ENCODE results near the gene CCDC149. TPM values are rescaled to one million over a fixed set of nuclear protein-coding genes. Genes with fewer than 3 reads are reported as not detected.

Gene CCDC149
- total RNA-seq, 2 experiments from 2014 or later: 0.25 to 0.69 TPM

DNA sequence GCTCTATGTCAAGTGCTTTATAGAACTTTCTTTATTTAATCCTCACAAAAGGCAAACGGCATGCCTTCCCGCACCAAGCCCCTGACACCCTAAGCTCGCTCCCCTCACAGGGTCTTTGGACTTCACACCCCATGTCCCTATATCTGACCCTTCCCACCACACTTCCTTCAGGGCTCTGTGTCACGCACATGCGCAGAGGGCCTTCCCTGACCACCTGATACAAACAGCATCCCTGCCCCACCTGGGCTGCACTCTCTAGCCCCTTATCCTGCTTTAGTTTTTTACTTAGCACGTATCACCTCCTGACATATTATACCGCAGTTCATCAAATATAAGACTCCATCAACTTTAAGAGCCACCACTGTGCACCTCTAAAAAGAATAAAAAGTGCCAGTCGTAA is 67.7 kb downstream of the CCDC149 start:
- ChIA-PET POLR2A (no interaction called here), CTCF (no interaction called here)
- no peak overlapping the region for H3K27ac ChIP-seq (ENCODE audit: low read depth in 1 of 2, low read length in 2 of 2)
- no peak for ATAC-seq (ENCODE audit: poor library complexity)
- H3K9me3 ChIP-seq (ENCODE audit: control insufficient read depth in 1 of 2, insufficient read depth in 1 of 2, low read length in 2 of 2): peaks cover 0 to 4% of the 10 kb centered on the region in 2 experiments
- Mint-ChIP-seq H3K4me3 (no peak overlapping the region), H3K4me1 (ENCODE audit: low read depth) (no peaks in the 10 kb centered on the region), H3K27ac (no peak overlapping the region), H3K27me3 (peaks cover 3% of the 10 kb centered on the region), H3K36me3 (ENCODE audit: low read depth) (no peaks in the 10 kb centered on the region), H3K9me3 (no peaks in the 10 kb centered on the region)
- no peak overlapping the region for H3K4me3 ChIP-seq (ENCODE audit: low read length)
- H3K27me3 ChIP-seq (ENCODE audit: control insufficient read depth in 1 of 2, insufficient read depth in 2 of 2, low read length in 2 of 2): no peaks in the 10 kb centered on the region
- no peaks in the 10 kb centered on the region for H3K36me3 ChIP-seq (ENCODE audit: insufficient read depth, low read length)
- intact Hi-C loops (cut with DNase I, micrococcal nuclease): no loop called here
- no peaks in the 10 kb centered on the region for H3K4me1 ChIP-seq (ENCODE audit: insufficient read depth, low read length)
- TF ChIP-seq CTCF (IDR thresholded peaks at IDR 0.05): no peak
- DNase-seq: no peak

DNA sequence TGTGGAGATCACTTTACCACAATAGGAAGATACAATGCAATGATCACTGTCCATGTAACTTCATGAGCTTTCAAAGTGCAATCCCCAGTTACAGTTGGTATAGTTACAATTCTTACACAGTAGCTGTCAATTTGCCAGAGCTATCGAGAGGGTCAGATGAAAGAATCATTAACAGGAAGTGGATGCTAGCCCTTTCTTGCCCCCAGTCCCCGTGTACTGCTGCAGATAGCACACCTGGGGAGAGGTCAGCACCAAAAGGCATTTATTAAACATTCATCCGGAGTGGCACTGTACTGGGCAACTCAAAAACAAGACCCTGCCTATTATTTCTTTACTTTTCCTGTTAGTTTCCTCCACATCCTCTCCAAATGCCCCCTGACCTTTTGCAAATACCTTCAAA is 69.7 kb downstream of the CCDC149 start:
- CTCF ChIA-PET: no interaction called here
- no peaks in the 10 kb centered on the region for H3K27me3 ChIP-seq (ENCODE audit: control insufficient read depth in 1 of 2, insufficient read depth in 2 of 2, low read length in 2 of 2)
- H3K27me3 Mint-ChIP-seq: no peaks in the 10 kb centered on the region
- POLR2A ChIA-PET: no interaction called here
- intact Hi-C loops (cut with DNase I, micrococcal nuclease): no loop called here
- no peaks in the 10 kb centered on the region for H3K36me3 ChIP-seq (ENCODE audit: insufficient read depth, low read length)
- H3K9me3 ChIP-seq (ENCODE audit: control insufficient read depth in 1 of 2, insufficient read depth in 1 of 2, low read length in 2 of 2): peaks cover 0 to 5% of the 10 kb centered on the region in 2 experiments
- H3K27ac ChIP-seq (ENCODE audit: low read depth in 1 of 2, low read length in 2 of 2): no peak overlapping the region
- no peak for TF ChIP-seq CTCF (IDR thresholded peaks at IDR 0.05)
- H3K36me3 Mint-ChIP-seq (ENCODE audit: low read depth): no peaks in the 10 kb centered on the region
- no peaks in the 10 kb centered on the region for H3K4me1 Mint-ChIP-seq (ENCODE audit: low read depth)
- no peak overlapping the region for H3K27ac Mint-ChIP-seq
- H3K4me3 Mint-ChIP-seq: no peak overlapping the region
- H3K4me1 ChIP-seq (ENCODE audit: insufficient read depth, low read length): no peaks in the 10 kb centered on the region
- ATAC-seq (ENCODE audit: poor library complexity) (no peak), DNase-seq (no peak)
- H3K9me3 Mint-ChIP-seq: no peaks in the 10 kb centered on the region
- no peak overlapping the region for H3K4me3 ChIP-seq (ENCODE audit: low read length)

DNA sequence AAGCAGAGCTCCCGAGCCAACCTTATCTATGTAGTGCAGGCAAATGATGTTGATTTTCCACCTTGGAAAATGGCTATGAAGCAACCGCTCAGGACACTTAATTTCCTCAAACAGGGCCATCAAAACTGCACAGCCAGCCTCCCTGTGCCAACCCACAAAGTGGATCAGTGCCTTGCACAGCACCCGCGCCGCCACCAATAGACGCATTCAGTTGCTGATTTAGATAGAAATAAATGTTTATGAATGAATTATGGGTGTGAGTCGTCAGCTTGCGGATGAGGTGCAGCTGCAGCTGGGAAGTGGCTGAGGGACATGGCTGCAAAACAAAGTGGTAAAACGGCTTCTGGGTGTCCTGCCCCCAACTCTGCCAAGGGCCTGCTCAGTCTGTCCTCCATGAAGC is 70.5 kb downstream of the CCDC149 start:
- POLR2A ChIA-PET: no interaction called here
- Mint-ChIP-seq H3K27ac (no peak overlapping the region), H3K36me3 (ENCODE audit: low read depth) (no peaks in the 10 kb centered on the region), H3K9me3 (no peaks in the 10 kb centered on the region), H3K4me3 (no peak overlapping the region), H3K27me3 (no peaks in the 10 kb centered on the region), H3K4me1 (ENCODE audit: low read depth) (no peaks in the 10 kb centered on the region)
- no peaks in the 10 kb centered on the region for H3K36me3 ChIP-seq (ENCODE audit: insufficient read depth, low read length)
- CTCF ChIA-PET: no interaction called here
- H3K4me3 ChIP-seq (ENCODE audit: low read length): no peak overlapping the region
- H3K9me3 ChIP-seq (ENCODE audit: control insufficient read depth in 1 of 2, insufficient read depth in 1 of 2, low read length in 2 of 2): peaks cover 0 to 8% of the 10 kb centered on the region in 2 experiments
- no peak for TF ChIP-seq CTCF (IDR thresholded peaks at IDR 0.05)
- ATAC-seq (ENCODE audit: poor library complexity) (no peak), DNase-seq (no peak)
- H3K4me1 ChIP-seq (ENCODE audit: insufficient read depth, low read length): no peaks in the 10 kb centered on the region
- intact Hi-C loops (cut with DNase I, micrococcal nuclease): no loop called here
- no peaks in the 10 kb centered on the region for H3K27me3 ChIP-seq (ENCODE audit: control insufficient read depth in 1 of 2, insufficient read depth in 2 of 2, low read length in 2 of 2)
- no peak overlapping the region for H3K27ac ChIP-seq (ENCODE audit: low read depth in 1 of 2, low read length in 2 of 2)

Data from CD4-positive, alpha-beta T cell (primary cell).